GM12874 (cell line): ENCODE data around the gene PPARA.

Experiments
- TF ChIP-seq, protein P1 (sequence below): IDR thresholded peaks from 2 replicates; pipeline ENCODE4 v1.5.1; 2011; ENCODE audit warnings: low read depth, mild to moderate bottlenecking, control low read depth, low read length, moderate library complexity; ENCODE audit not compliant: insufficient read depth

The PPARA gene

DNA sequence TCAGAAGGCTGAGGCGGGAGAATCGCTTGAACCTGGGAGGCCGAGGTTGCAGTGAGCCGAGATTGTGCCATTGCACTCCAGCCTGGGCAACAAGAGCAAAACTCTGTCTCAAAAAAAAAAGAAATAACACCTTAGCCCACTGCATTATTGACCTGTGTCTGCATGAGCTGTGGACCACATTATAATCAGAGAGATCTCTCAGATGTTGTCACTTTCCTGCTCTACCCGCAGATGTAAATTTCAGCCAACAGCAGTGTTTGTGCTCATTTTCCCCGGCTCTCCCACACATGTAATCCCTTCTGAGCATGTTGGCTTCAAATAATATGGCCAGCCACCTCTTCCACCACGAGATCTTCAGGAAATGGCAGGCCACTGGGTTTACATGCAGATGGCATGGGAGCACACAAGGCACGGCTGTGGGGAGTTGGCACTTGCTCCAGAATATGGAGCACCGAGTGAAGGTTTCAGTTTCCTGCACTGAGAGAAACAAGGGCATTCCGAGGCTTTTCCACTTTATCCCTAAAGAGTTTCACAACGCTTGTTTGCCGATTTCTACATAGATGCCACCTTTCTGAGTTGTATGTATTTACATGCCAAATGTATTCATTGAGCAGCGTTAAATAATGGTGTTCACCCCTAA is 80.1 kb downstream of the PPARA start:
- TF ChIP-seq, protein P1, sequence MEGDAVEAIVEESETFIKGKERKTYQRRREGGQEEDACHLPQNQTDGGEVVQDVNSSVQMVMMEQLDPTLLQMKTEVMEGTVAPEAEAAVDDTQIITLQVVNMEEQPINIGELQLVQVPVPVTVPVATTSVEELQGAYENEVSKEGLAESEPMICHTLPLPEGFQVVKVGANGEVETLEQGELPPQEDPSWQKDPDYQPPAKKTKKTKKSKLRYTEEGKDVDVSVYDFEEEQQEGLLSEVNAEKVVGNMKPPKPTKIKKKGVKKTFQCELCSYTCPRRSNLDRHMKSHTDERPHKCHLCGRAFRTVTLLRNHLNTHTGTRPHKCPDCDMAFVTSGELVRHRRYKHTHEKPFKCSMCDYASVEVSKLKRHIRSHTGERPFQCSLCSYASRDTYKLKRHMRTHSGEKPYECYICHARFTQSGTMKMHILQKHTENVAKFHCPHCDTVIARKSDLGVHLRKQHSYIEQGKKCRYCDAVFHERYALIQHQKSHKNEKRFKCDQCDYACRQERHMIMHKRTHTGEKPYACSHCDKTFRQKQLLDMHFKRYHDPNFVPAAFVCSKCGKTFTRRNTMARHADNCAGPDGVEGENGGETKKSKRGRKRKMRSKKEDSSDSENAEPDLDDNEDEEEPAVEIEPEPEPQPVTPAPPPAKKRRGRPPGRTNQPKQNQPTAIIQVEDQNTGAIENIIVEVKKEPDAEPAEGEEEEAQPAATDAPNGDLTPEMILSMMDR, result no peak

DNA sequence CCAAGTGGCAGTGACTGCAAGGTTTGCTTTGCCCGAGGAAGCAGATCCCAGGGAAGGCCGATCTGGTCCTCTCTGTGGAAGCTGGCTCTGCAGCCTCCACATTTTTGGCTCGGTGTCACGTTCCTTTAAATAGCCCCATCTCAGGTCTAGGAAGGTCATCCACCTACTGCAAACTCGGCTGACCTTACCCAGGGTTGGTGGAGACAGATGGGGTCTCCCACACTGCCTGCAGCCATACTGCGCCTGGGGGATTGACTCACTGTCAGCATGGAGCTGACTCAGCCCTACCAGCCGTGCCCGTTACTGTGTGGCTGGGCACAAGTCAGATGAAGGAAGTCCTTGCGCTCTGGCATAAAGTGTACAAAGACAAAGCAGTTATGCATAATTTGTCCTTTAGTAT is 82.9 kb downstream of the PPARA start:
- TF ChIP-seq, protein P1, result no peak

DNA sequence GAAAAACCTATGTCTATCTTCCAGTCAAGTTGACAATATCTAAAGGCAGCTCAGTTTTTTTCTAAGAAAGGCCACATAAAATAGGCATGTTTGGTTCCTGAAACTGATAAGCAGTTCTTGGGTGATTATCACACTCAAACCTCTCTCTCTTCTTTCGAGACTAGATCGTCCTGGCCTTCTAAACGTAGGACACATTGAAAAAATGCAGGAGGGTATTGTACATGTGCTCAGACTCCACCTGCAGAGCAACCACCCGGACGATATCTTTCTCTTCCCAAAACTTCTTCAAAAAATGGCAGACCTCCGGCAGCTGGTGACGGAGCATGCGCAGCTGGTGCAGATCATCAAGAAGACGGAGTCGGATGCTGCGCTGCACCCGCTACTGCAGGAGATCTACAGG is 84.6 kb downstream of the PPARA start:
- TF ChIP-seq, protein P1, result no peak

DNA sequence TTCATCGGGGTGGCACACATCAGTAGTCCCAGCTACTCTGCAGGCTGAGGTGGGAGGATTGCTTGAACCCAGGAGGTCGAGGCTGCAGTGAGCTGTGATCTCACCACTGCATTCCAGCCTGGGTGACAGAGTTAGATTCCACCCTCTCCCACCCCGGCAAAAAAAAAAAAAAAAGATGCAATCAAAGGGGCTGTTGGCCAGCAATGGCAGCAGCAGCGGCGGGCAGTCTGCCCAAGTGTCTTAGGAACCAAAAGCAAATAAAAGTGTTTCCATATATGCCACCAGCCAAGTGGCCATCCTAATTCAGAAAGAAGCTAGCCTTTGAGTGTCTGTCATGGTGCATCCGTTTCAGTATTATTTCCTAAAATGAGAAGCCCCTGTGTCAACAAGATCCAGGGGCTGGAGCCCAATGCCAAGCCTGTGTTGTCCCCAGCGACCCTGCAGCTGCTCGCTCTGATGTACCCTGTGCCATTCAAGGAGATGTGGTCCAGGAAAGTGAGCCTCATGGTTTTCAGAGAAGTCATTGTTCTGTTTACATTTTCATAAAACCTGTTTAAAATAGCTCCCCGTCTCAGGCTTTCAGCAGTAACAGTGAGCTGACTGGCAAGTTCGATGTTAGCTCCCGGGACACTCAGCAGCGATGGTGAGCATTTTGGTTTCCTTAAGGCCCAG is 87.3 kb downstream of the PPARA start:
- TF ChIP-seq, protein P1, result no peak

GRCh38 chr22:46238541-46238940 is 88.2 kb downstream of the PPARA start:
- TF ChIP-seq, protein P1, result no peak

- TF ChIP-seq, protein P1, result no peak
Observed at GRCh38 chr22:46239261-46240048, 89.1 kb downstream of the PPARA start.

DNA sequence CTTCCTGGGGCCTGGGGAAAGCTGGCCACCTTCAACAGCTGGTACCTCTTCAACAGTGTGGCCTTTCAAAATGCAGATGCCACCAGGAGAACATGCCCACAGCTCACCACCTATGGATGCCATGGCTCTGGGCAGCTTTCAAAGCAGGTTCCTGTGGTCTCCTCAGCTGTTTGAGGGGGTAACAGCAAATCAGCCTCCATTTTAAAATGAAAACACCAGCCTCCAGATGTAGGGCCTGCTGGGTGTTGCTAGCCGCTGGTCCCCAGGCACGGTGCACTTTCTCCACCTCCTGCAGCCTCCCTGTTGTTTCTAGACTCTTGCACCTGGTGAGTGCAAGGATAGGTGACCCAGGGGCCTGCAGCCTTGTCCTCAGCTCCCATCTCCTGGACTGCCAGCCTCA is 89.7 kb downstream of the PPARA start:
- TF ChIP-seq, protein P1, result no peak
